GM23338 (cell line): ENCODE measurements around the gene GALC. TPM values are rescaled to one million over a fixed set of nuclear protein-coding genes. Genes with fewer than 3 reads are reported as not detected.

Source experiments
- ATAC-seq: fragments of 200-7000 bp; cut with Tn5 transposase; 3 replicates; pipeline ENCODE4 v1.9.1; 2020
- DNase-seq: peaks from one replicate; pipeline ENCODE4 v3.0.0-alpha.2; 2015; ENCODE audit warnings: low spot score
- H2AFZ ChIP-seq: fragments of 200-600 bp; sonication (generic); 2 replicates; pipeline ENCODE4 v1.8.0; 2016; ENCODE audit warnings: antibody characterized with exemption, mild to moderate bottlenecking, moderate library complexity
- H3F3A ChIP-seq: fragments of 200-600 bp; sonication (generic); replicated peaks from 2 replicates; pipeline ENCODE4 v1.8.0; 2017; ENCODE audit warnings: antibody characterized with exemption, mixed run types, low read depth
- H3K27ac ChIP-seq: fragments of 200-600 bp; sonication (generic); 2 replicates; pipeline ENCODE4 v1.6.1; 2016; ENCODE audit warnings: low read depth
- H3K27me3 ChIP-seq: fragments of 200-600 bp; sonication (generic); 2 replicates; pipeline ENCODE4 v1.8.0; 2016; ENCODE audit warnings: mild to moderate bottlenecking, mixed run types, moderate library complexity; ENCODE audit not compliant: insufficient read depth
- H3K36me3 ChIP-seq: fragments of 200-600 bp; sonication (generic); 2 replicates; pipeline ENCODE4 v1.8.0; 2016; ENCODE audit warnings: mild to moderate bottlenecking; ENCODE audit not compliant: insufficient read depth
- H3K4me1 ChIP-seq: fragments of 200-600 bp; sonication (generic); 2 replicates; pipeline ENCODE4 v1.8.0; 2016; ENCODE audit warnings: mild to moderate bottlenecking, moderate library complexity; ENCODE audit not compliant: insufficient read depth
- H3K4me2 ChIP-seq: fragments of 200-600 bp; sonication (generic); 2 replicates; pipeline ENCODE4 v1.7.1; 2017; ENCODE audit warnings: mixed run types
- H3K4me3 ChIP-seq: fragments of 200-600 bp; sonication (generic); 2 replicates; pipeline ENCODE4 v1.6.1; 2016; ENCODE audit warnings: mixed run types
- H3K79me2 ChIP-seq: fragments of 200-600 bp; sonication (generic); replicated peaks from 2 replicates; pipeline ENCODE4 v1.8.0; 2017; ENCODE audit warnings: mild to moderate bottlenecking; ENCODE audit not compliant: insufficient read depth
- H3K9me2 ChIP-seq: fragments of 200-600 bp; sonication (generic); 2 replicates; pipeline ENCODE4 v1.8.0; 2017; ENCODE audit not compliant: insufficient read depth
- H4K20me1 ChIP-seq: fragments of 200-600 bp; sonication (generic); replicated peaks from 2 replicates; pipeline ENCODE4 v1.8.0; 2017; ENCODE audit warnings: mild to moderate bottlenecking; ENCODE audit not compliant: insufficient read depth
- H3K27ac Mint-ChIP-seq: 2 replicates; pipeline ENCODE4 v1.8.0; 2020; ENCODE audit warnings: inconsistent platforms, mild to moderate bottlenecking, moderate library complexity, mixed read lengths
- H3K27me3 Mint-ChIP-seq: 3 replicates; pipeline ENCODE4 v1.8.0; 2022; ENCODE audit warnings: low read depth, mild to moderate bottlenecking, moderate library complexity, mixed read lengths, inconsistent platforms; ENCODE audit not compliant: insufficient read depth, poor library complexity
- H3K36me3 Mint-ChIP-seq: 3 replicates; pipeline ENCODE4 v1.8.0; 2021; ENCODE audit warnings: low read depth, mild to moderate bottlenecking, inconsistent platforms, moderate library complexity, mixed read lengths
- H3K4me1 Mint-ChIP-seq: 3 replicates; pipeline ENCODE4 v1.8.0; 2020; ENCODE audit warnings: mild to moderate bottlenecking, inconsistent platforms, mixed read lengths
- H3K4me3 Mint-ChIP-seq: 3 replicates; pipeline ENCODE4 v1.8.0; 2021; ENCODE audit warnings: moderate library complexity, mild to moderate bottlenecking, inconsistent platforms, mixed read lengths
- H3K9me3 Mint-ChIP-seq: 3 replicates; pipeline ENCODE4 v1.8.0; 2020; ENCODE audit warnings: moderate library complexity, mild to moderate bottlenecking, inconsistent platforms, mixed read lengths
- CREB1 ChIP-seq: fragments of 250-450 bp; sonication (Bioruptor Pico); IDR thresholded peaks from 2 replicates; pipeline ENCODE4 v1.5.0; 2020; ENCODE audit warnings: low read depth, mild to moderate bottlenecking, moderate library complexity
- CTCF ChIP-seq, 2 experiments: fragments of 200-600 bp in 1 of 2; sonication (generic) in 1 of 2; conservative IDR thresholded peaks; 2 replicates each; pipeline versions ENCODE4 v1.5.1 to v1.6.1; 2016 to 2017; ENCODE audit warnings: antibody characterized with exemption in 2 of 2, low read depth in 2 of 2, mild to moderate bottlenecking in 2 of 2, moderate library complexity in 1 of 2
- ETS1 ChIP-seq: IDR thresholded peaks from 2 replicates; pipeline ENCODE4 v1.6.1; 2016; ENCODE audit warnings: antibody characterized with exemption
- EZH2 ChIP-seq: fragments of 200-600 bp; sonication (generic); IDR thresholded peaks from one replicate; pipeline ENCODE4 v1.8.0; 2017; ENCODE audit warnings: antibody characterized with exemption, mild to moderate bottlenecking, low read depth; ENCODE audit not compliant: unreplicated experiment
- EZH2phosphoT487 ChIP-seq: fragments of 200-600 bp; sonication (generic); IDR thresholded peaks from one replicate; pipeline ENCODE4 v1.8.1; 2018; ENCODE audit warnings: antibody characterized with exemption; ENCODE audit not compliant: unreplicated experiment
- NANOG ChIP-seq: IDR thresholded peaks from 2 replicates; pipeline ENCODE4 v1.6.1; 2016; ENCODE audit warnings: antibody characterized with exemption, borderline replicate concordance
- POLR2AphosphoS5 ChIP-seq: IDR thresholded peaks from 2 replicates; pipeline ENCODE4 v1.6.1; 2016; ENCODE audit warnings: antibody characterized with exemption, low read depth
- REST ChIP-seq: IDR thresholded peaks from one replicate; pipeline ENCODE4 v1.6.1; 2018; ENCODE audit warnings: antibody characterized with exemption; ENCODE audit not compliant: unreplicated experiment
- ZNF114 ChIP-seq: fragments of 250-450 bp; sonication (Bioruptor Pico); IDR thresholded peaks from 2 replicates; pipeline ENCODE4 v1.5.0; 2020; ENCODE audit warnings: mild to moderate bottlenecking, moderate library complexity
- ZNF331 ChIP-seq: fragments of 250-450 bp; sonication (Bioruptor Pico); IDR thresholded peaks from 2 replicates; pipeline ENCODE4 v1.5.0; 2020; ENCODE audit warnings: low read depth, mild to moderate bottlenecking, moderate library complexity
- polyA plus RNA-seq: library from polyadenylated mRNA; unstranded; fragments of >200 nt; fragmentation: Nextera tagmentation; extraction: Ambion mirVana; gene quantifications from 2 replicates; pipeline ENCODE4 v1.2.1, GENCODE V29; 2016
- total RNA-seq: library from RNA; depleted of rRNA; stranded (reverse); fragments of >200 nt; shearing (Covaris generic); gene quantifications from 2 replicates; pipeline ENCODE4 v1.2.3, GENCODE V29; 2014

GALC gene
- total and polyA plus RNA-seq, 2 experiments from 2014 or later: 3.4 to 12.9 TPM

- no peaks in the 10 kb centered on the region for H3K9me2 ChIP-seq
- no peaks in the 10 kb centered on the region for H3K36me3 Mint-ChIP-seq
- H3K27me3 ChIP-seq: no peaks in the 10 kb centered on the region
- no peak overlapping the region for H2AFZ ChIP-seq
- no peak overlapping the region for H3K4me3 ChIP-seq
- H3K4me3 Mint-ChIP-seq: no peak overlapping the region
- H3K36me3 ChIP-seq: no peaks in the 10 kb centered on the region
- H3K27ac Mint-ChIP-seq: no peak overlapping the region
- TF ChIP-seq CTCF (conservative IDR thresholded peaks at IDR 0.05; ENCODE audit: low read depth in 2 of 2): peak; percentile 57 to 82
- no peak for TF ChIP-seq REST
- H3K27me3 Mint-ChIP-seq: no peaks in the 10 kb centered on the region
- H4K20me1 ChIP-seq: no peaks in the 10 kb centered on the region
- no peaks in the 10 kb centered on the region for H3K9me3 Mint-ChIP-seq
- no peaks in the 10 kb centered on the region; the same call in 2 of the 3 replicates for H3K4me1 Mint-ChIP-seq
- DNase-seq: peak; percentile 64
- ATAC-seq: no peak
- no peak overlapping the region for H3K4me2 ChIP-seq
- no peaks in the 10 kb centered on the region for H3K79me2 ChIP-seq
- no peaks in the 10 kb centered on the region for H3F3A ChIP-seq
- no peaks in the 10 kb centered on the region for H3K4me1 ChIP-seq
- H3K27ac ChIP-seq: no peak overlapping the region
These were observed 47.9 kb downstream of the GALC start for GRCh38 chr14:87944987-87945604.

- ATAC-seq: no peak
- no peaks in the 10 kb centered on the region for H3F3A ChIP-seq
- no peaks in the 10 kb centered on the region for H4K20me1 ChIP-seq
- Mint-ChIP-seq H3K27ac (no peak overlapping the region), H3K4me3 (no peak overlapping the region), H3K9me3 (no peaks in the 10 kb centered on the region), H3K4me1 (peaks cover 10% of the 10 kb centered on the region; the same call in 2 of the 3 replicates), H3K27me3 (no peaks in the 10 kb centered on the region), H3K36me3 (no peaks in the 10 kb centered on the region)
- H3K27ac ChIP-seq: no peak overlapping the region
- no peak overlapping the region for H2AFZ ChIP-seq
- H3K79me2 ChIP-seq: no peaks in the 10 kb centered on the region
- H3K27me3 ChIP-seq: no peaks in the 10 kb centered on the region
- no peak overlapping the region for H3K4me2 ChIP-seq
- H3K9me2 ChIP-seq: no peaks in the 10 kb centered on the region
- H3K4me3 ChIP-seq: no peak overlapping the region
- no peak for DNase-seq
- no peaks in the 10 kb centered on the region for H3K36me3 ChIP-seq
- peaks cover 7% of the 10 kb centered on the region; the same call in 1 of the 2 replicates for H3K4me1 ChIP-seq
- no peak for TF ChIP-seq ETS1
- TF ChIP-seq NANOG: no peak
- no peak for TF ChIP-seq CREB1 (CRISPR knock-in tag)
- no peak for TF ChIP-seq EZH2phosphoT487
- TF ChIP-seq REST: no peak
- no peak for TF ChIP-seq POLR2AphosphoS5
- no peak for TF ChIP-seq EZH2
- no peak for TF ChIP-seq ZNF331
- no peak for TF ChIP-seq ZNF114 (CRISPR knock-in tag)
These were observed 52.1 kb downstream of the GALC start for GRCh38 chr14:87940894-87941293.
